DND-41 (cell line): ENCODE measurements around the gene ACTL6B.
"Not testable (repeated sequence)": the region's sequence is repeated elsewhere in the genome, so short reads cannot be mapped to it uniquely, and the experiment has no call there.

Source experiments
- ATAC-seq: fragments of 200-7000 bp; cut with Tn5 transposase; 3 replicates; pipeline ENCODE4 v1.9.1; 2021; ENCODE audit warnings: low read depth; ENCODE audit not compliant: insufficient read depth
- DNase-seq: peaks from one replicate; pipeline ENCODE4 v3.0.0-alpha.2; 2020
- H2AFZ ChIP-seq: 2 replicates; pipeline ENCODE4 v1.6.0; 2012; ENCODE audit warnings: low read depth, low read length
- H3K27ac ChIP-seq: 2 replicates; pipeline ENCODE4 v1.5.1; 2012; ENCODE audit warnings: low read length, inconsistent platforms
- H3K27me3 ChIP-seq: fragments of 200-600 bp; sonication (generic); 2 replicates; pipeline ENCODE4 v1.6.0; 2012; ENCODE audit warnings: low read length, mild to moderate bottlenecking, inconsistent platforms; ENCODE audit not compliant: insufficient read depth, poor library complexity
- H3K36me3 ChIP-seq: 2 replicates; pipeline ENCODE4 v1.5.1; 2012; ENCODE audit warnings: low read length, inconsistent platforms; ENCODE audit not compliant: insufficient read depth
- H3K4me1 ChIP-seq: 2 replicates; pipeline ENCODE4 v1.5.1; 2012; ENCODE audit warnings: mild to moderate bottlenecking, low read length; ENCODE audit not compliant: insufficient read depth
- H3K4me2 ChIP-seq: 2 replicates; pipeline ENCODE4 v1.6.0; 2012; ENCODE audit warnings: mild to moderate bottlenecking, moderate library complexity, low read length, inconsistent platforms; ENCODE audit not compliant: insufficient read depth
- H3K4me3 ChIP-seq, 2 experiments: fragments of 200-600 bp in 1 of 2; shearing (Covaris generic) in 1 of 2; 2 replicates each; pipeline ENCODE4 v1.5.1; 2012 to 2016; ENCODE audit warnings: inconsistent platforms in 2 of 2, low read length in 2 of 2, mild to moderate bottlenecking in 2 of 2, low read depth in 1 of 2, moderate library complexity in 1 of 2
- H3K79me2 ChIP-seq: 2 replicates; pipeline ENCODE4 v1.6.0; 2012; ENCODE audit warnings: low read length, inconsistent platforms; ENCODE audit not compliant: insufficient read depth
- H3K9ac ChIP-seq: 2 replicates; pipeline ENCODE4 v1.6.0; 2012; ENCODE audit warnings: low read depth, mild to moderate bottlenecking, inconsistent platforms, low read length, moderate library complexity
- H3K9me3 ChIP-seq: 2 replicates; pipeline ENCODE4 v1.5.1; 2012; ENCODE audit warnings: low read length, moderate library complexity, mild to moderate bottlenecking, inconsistent platforms; ENCODE audit not compliant: insufficient read depth, severe bottlenecking
- H4K20me1 ChIP-seq: 2 replicates; pipeline ENCODE4 v1.6.0; 2012; ENCODE audit warnings: low read length; ENCODE audit not compliant: insufficient read depth
- EZH2 ChIP-seq: IDR thresholded peaks from 3 replicates; pipeline ENCODE4 v1.6.1; 2012; ENCODE audit warnings: borderline replicate concordance, low read depth, mild to moderate bottlenecking, moderate library complexity, low read length, inconsistent platforms; ENCODE audit not compliant: severe bottlenecking
- TF ChIP-seq, protein P1 (sequence below): IDR thresholded peaks from 2 replicates; pipeline ENCODE4 v1.5.1; 2012; ENCODE audit warnings: borderline replicate concordance, low read length, moderate library complexity, mild to moderate bottlenecking; ENCODE audit not compliant: poor library complexity, severe bottlenecking; ENCODE audit errors: extremely low read depth

Gene ACTL6B

GRCh38 chr7:100655908-100656674 lies at the start of gene ACTL6B:
Gene ACTL6B (minus strand): TSS chr7:100656448. CDS start chr7:100656354, 94 bp downstream.
- no peaks in the 10 kb centered on the region for H3K79me2 ChIP-seq
- H3K9me3 ChIP-seq, result no peaks in the 10 kb centered on the region
- H3K4me1 ChIP-seq, result no peaks in the 10 kb centered on the region
- H3K4me2 ChIP-seq, result no peak within 1 kb of the TSS
- H3K9ac ChIP-seq, result no peak within 1 kb of the TSS
- no peak within 1 kb of the TSS for H3K4me3 ChIP-seq
- DNase-seq (peak; percentile 16), ATAC-seq (no peak)
- no peaks in the 10 kb centered on the region for H3K27me3 ChIP-seq
- no peak within 1 kb of the TSS for H2AFZ ChIP-seq
- no peaks in the 10 kb centered on the region for H4K20me1 ChIP-seq
- H3K27ac ChIP-seq, result no peak within 1 kb of the TSS
- no peak for TF ChIP-seq EZH2
- TF ChIP-seq, protein P1, sequence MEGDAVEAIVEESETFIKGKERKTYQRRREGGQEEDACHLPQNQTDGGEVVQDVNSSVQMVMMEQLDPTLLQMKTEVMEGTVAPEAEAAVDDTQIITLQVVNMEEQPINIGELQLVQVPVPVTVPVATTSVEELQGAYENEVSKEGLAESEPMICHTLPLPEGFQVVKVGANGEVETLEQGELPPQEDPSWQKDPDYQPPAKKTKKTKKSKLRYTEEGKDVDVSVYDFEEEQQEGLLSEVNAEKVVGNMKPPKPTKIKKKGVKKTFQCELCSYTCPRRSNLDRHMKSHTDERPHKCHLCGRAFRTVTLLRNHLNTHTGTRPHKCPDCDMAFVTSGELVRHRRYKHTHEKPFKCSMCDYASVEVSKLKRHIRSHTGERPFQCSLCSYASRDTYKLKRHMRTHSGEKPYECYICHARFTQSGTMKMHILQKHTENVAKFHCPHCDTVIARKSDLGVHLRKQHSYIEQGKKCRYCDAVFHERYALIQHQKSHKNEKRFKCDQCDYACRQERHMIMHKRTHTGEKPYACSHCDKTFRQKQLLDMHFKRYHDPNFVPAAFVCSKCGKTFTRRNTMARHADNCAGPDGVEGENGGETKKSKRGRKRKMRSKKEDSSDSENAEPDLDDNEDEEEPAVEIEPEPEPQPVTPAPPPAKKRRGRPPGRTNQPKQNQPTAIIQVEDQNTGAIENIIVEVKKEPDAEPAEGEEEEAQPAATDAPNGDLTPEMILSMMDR, result no peak
- H3K36me3 ChIP-seq, result no peaks in the 10 kb centered on the region

DNA sequence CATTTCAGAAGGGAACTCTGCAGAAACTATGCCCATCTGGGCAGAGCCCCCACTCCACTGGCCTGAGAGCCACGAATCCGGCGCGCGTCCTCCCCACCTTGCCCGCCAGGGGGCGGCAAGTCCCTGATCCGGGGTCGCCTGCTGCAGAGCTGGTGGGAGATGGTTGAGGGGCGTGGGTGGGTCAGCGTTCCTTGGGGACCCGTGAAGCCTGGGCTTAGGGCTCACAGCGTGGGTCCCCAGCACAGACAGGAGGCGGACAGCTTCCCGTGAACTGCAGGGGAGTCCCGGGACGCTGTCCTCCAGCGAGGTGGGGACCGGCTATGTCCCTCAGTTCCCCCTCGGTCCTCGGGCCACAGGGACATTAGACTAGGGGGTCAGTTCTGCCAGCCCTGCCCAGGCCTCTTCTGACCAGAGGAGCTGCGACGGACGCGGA lies 49.1 kb upstream of the ACTL6B start:
- Histone ChIP-seq H3K27ac (peak overlapping the region; percentile 87), H3K9ac (peak overlapping the region; percentile 84), H2AFZ (peak overlapping the region; percentile 75), H3K36me3 (peaks cover 18% of the 10 kb centered on the region), H3K9me3 (no peaks in the 10 kb centered on the region), H3K4me1 (peaks cover 29% of the 10 kb centered on the region), H3K4me3 (peak overlapping the region; percentile 35 to 66; a peak in 3 of 4 replicates), H3K4me2 (peak overlapping the region; percentile 83), H3K79me2 (peaks cover 21% of the 10 kb centered on the region), H4K20me1 (peaks cover 10% of the 10 kb centered on the region), H3K27me3 (no peaks in the 10 kb centered on the region)
- ATAC-seq (peak; percentile 72), DNase-seq (peak; percentile 84)
- TF ChIP-seq, protein P1, result peak; percentile 96
- no peak for TF ChIP-seq EZH2

GRCh38 chr7:100701089-100701488 lies 44.8 kb upstream of the ACTL6B start:
- H2AFZ ChIP-seq, H3K36me3 ChIP-seq, ATAC-seq, DNase-seq, H3K27me3 ChIP-seq, H3K4me3 ChIP-seq, H4K20me1 ChIP-seq, H3K4me2 ChIP-seq, H3K9ac ChIP-seq, H3K9me3 ChIP-seq, H3K27ac ChIP-seq, H3K4me1 ChIP-seq, H3K79me2 ChIP-seq: not testable (repeated sequence)

DNA sequence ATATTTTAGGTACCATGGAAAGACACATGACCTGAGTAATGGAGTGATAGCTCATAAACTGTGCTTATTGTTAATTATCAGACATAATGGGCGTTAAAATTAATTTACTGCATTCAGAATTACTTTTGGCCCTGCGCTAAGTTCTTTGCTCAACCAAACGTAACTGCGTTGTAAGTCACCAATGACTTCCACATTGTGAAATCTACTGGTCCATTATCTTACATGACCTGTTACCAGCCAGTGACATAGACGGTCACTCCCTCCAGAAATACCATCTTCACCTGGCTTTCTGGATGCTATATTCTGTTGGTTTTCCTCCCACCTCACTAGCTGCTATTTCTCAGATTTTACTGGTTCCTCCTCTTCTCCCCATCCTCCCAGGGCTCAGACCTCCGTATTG lies 42.8 kb upstream of the ACTL6B start:
- H2AFZ ChIP-seq, result no peak overlapping the region
- no peaks in the 10 kb centered on the region for H3K9me3 ChIP-seq
- no peaks in the 10 kb centered on the region for H4K20me1 ChIP-seq
- H3K4me1 ChIP-seq, result peaks cover 7% of the 10 kb centered on the region
- H3K27me3 ChIP-seq, result peaks cover 4% of the 10 kb centered on the region
- no peak overlapping the region for H3K4me2 ChIP-seq
- no peak overlapping the region for H3K9ac ChIP-seq
- no peaks in the 10 kb centered on the region for H3K79me2 ChIP-seq
- no peak for DNase-seq
- no peaks in the 10 kb centered on the region for H3K36me3 ChIP-seq
- H3K27ac ChIP-seq, result no peak overlapping the region
- H3K4me3 ChIP-seq, result no peak overlapping the region
- ATAC-seq, result no peak
- TF ChIP-seq EZH2, result no peak
- TF ChIP-seq, protein P1, result no peak
